HG03432 (cell line): ENCODE measurements around the gene PCSK6.
A peak's percentile ranks its signal among the peaks of the same experiment; 100 is the strongest.

ENCODE experiments used
- ATAC-seq: cut with Tn5 transposase; IDR thresholded peaks from one replicate; pipeline ENCODE4 v1.9.1; 2021; ENCODE audit warnings: mild to moderate bottlenecking, moderate library complexity; ENCODE audit not compliant: unreplicated experiment

Gene PCSK6

GRCh38 chr15:101315736-101316135 is 173.8 kb downstream of the PCSK6 start:
- ATAC-seq: no peak

GRCh38 chr15:101314336-101315125 is 175.0 kb downstream of the PCSK6 start:
- ATAC-seq: no peak

- no peak for ATAC-seq
Measured at GRCh38 chr15:101313041-101313761, 176.3 kb downstream of the PCSK6 start.

GRCh38 chr15:101310508-101310907 is 179.0 kb downstream of the PCSK6 start:
- ATAC-seq: no peak

- no peak for ATAC-seq
Measured at GRCh38 chr15:101310161-101310480, 179.4 kb downstream of the PCSK6 start.

GRCh38 chr15:101309436-101310160 is 179.9 kb downstream of the PCSK6 start:
- no peak for ATAC-seq

GRCh38 chr15:101308604-101309435 is 180.7 kb downstream of the PCSK6 start:
- ATAC-seq: no peak

GRCh38 chr15:101307897-101308603 is 181.5 kb downstream of the PCSK6 start:
- no peak for ATAC-seq

GRCh38 chr15:101307048-101307896 is 182.2 kb downstream of the PCSK6 start:
- ATAC-seq: no peak

GRCh38 chr15:101306341-101307047 is 183.0 kb downstream of the PCSK6 start:
- no peak for ATAC-seq

- no peak for ATAC-seq
Measured at GRCh38 chr15:101305820-101306255, 183.7 kb downstream of the PCSK6 start.

- ATAC-seq: no peak
Measured at GRCh38 chr15:101303408-101303807, 186.1 kb downstream of the PCSK6 start.

- ATAC-seq: no peak
Measured at GRCh38 chr15:101296418-101297405, 192.8 kb downstream of the PCSK6 start.

- ATAC-seq: no peak
Measured at GRCh38 chr15:101295607-101296161, 193.8 kb downstream of the PCSK6 start.

GRCh38 chr15:101294731-101295606 is 194.5 kb downstream of the PCSK6 start, which contains the start of gene SNRPA1:
Gene SNRPA1, minus strand, starts transcription at chr15:101295248. Its CDS starts 70 bp downstream, at chr15:101295178.
- peak; percentile 83 for ATAC-seq

GRCh38 chr15:101293122-101293521 is 196.4 kb downstream of the PCSK6 start:
- ATAC-seq: no peak
